A549 (cell line): ENCODE measurements around the gene FOXC2.

Source experiments
- KDM5A ChIP-seq: fragments of 200-600 bp; sonication (generic); IDR thresholded peaks from 2 replicates; pipeline ENCODE4 v1.6.1; 2016; ENCODE audit warnings: antibody characterized with exemption, mild to moderate bottlenecking
- MYC ChIP-seq: IDR thresholded peaks from 2 replicates; pipeline ENCODE4 v1.6.1; 2012; ENCODE audit warnings: mild to moderate bottlenecking, inconsistent platforms, low read length, improper control_type of control experiment, borderline replicate concordance
- POLR2A ChIP-seq: IDR thresholded peaks from 2 replicates; pipeline ENCODE4 v1.6.1; 2012; ENCODE audit warnings: mild to moderate bottlenecking, low read length
- RAD21 ChIP-seq, 2 experiments: fragments of >200 bp in 1 of 2; sonication (Bioruptor Twin) in 1 of 2; formaldehyde crosslinking in 1 of 2; IDR thresholded peaks in 1 of 2; conservative IDR thresholded peaks in 1 of 2; 2 replicates in 1 of 2; 3 replicates in 1 of 2; pipeline ENCODE4 v1.6.1; 2012 to 2018; ENCODE audit warnings: inconsistent platforms in 1 of 2
- ZNF302 ChIP-seq: fragments of 250-450 bp; sonication (Bioruptor Pico); IDR thresholded peaks from 2 replicates; pipeline ENCODE4 v1.9.0; 2021; ENCODE audit warnings: inconsistent platforms, mild to moderate bottlenecking, moderate library complexity
- TF ChIP-seq, protein P1 (sequence below): fragments of >200 bp; sonication (Bioruptor Twin); formaldehyde crosslinking; IDR thresholded peaks from 3 replicates; pipeline ENCODE4 v1.5.1; 2016
- TF ChIP-seq, protein P2 (sequence below): fragments of 200-600 bp; sonication (generic); IDR thresholded peaks from 2 replicates; pipeline ENCODE4 v1.6.1; 2016; ENCODE audit warnings: antibody characterized with exemption, mild to moderate bottlenecking, moderate library complexity

DNA sequence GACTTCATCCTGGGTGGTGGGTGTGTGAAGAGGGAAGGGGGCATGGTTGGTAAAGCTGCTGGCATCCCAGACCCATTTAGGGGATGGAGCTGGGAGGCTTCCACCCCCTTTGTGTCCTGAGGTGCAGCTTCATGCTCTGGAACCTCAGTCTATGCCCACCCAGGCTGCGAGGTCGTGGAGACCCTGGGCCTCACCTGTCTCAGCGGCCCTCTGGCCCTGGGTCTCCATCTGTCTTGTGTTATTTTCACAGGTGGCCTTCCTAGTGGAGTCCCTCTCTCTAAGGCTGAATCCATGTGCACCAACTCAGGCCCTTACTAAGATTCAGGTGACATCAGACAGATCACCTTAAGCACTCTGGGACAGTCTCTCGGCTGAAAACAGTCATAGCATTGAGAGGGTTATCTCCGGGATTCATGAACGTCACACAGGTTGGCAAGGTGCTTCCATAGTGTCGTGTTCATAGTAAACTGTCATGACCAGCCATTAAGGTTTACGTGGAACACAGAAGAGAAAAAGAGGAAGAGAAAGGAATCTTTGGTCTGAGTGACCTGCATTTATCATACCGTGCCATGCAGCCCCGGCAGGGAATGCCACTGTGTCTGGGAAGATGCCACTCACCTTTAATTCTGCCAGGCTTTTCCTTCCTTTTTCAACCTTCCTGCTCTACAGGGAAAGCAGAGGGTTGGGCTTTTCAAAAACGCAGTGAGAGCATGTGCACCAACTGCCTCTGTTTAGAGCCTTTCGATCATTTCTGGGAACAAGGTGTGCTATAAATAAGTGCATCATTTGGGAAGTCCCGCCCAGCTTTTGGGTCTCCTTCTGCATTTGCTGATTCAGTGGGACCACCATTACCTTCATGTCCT is 7.2 kb downstream of the FOXC2 start:
- TF ChIP-seq RAD21 (conservative IDR thresholded peaks at IDR 0.05 in 1 of 2, IDR thresholded peaks at IDR 0.05 in 1 of 2) = no peak
- TF ChIP-seq, protein P1, sequence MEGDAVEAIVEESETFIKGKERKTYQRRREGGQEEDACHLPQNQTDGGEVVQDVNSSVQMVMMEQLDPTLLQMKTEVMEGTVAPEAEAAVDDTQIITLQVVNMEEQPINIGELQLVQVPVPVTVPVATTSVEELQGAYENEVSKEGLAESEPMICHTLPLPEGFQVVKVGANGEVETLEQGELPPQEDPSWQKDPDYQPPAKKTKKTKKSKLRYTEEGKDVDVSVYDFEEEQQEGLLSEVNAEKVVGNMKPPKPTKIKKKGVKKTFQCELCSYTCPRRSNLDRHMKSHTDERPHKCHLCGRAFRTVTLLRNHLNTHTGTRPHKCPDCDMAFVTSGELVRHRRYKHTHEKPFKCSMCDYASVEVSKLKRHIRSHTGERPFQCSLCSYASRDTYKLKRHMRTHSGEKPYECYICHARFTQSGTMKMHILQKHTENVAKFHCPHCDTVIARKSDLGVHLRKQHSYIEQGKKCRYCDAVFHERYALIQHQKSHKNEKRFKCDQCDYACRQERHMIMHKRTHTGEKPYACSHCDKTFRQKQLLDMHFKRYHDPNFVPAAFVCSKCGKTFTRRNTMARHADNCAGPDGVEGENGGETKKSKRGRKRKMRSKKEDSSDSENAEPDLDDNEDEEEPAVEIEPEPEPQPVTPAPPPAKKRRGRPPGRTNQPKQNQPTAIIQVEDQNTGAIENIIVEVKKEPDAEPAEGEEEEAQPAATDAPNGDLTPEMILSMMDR = no peak
- TF ChIP-seq, protein P2, sequence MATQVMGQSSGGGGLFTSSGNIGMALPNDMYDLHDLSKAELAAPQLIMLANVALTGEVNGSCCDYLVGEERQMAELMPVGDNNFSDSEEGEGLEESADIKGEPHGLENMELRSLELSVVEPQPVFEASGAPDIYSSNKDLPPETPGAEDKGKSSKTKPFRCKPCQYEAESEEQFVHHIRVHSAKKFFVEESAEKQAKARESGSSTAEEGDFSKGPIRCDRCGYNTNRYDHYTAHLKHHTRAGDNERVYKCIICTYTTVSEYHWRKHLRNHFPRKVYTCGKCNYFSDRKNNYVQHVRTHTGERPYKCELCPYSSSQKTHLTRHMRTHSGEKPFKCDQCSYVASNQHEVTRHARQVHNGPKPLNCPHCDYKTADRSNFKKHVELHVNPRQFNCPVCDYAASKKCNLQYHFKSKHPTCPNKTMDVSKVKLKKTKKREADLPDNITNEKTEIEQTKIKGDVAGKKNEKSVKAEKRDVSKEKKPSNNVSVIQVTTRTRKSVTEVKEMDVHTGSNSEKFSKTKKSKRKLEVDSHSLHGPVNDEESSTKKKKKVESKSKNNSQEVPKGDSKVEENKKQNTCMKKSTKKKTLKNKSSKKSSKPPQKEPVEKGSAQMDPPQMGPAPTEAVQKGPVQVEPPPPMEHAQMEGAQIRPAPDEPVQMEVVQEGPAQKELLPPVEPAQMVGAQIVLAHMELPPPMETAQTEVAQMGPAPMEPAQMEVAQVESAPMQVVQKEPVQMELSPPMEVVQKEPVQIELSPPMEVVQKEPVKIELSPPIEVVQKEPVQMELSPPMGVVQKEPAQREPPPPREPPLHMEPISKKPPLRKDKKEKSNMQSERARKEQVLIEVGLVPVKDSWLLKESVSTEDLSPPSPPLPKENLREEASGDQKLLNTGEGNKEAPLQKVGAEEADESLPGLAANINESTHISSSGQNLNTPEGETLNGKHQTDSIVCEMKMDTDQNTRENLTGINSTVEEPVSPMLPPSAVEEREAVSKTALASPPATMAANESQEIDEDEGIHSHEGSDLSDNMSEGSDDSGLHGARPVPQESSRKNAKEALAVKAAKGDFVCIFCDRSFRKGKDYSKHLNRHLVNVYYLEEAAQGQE = no peak
- no peak for TF ChIP-seq KDM5A
- TF ChIP-seq POLR2A = no peak
- TF ChIP-seq MYC = no peak
- no peak for TF ChIP-seq ZNF302 (CRISPR knock-in tag)
